ENCODE results near the gene MACROD2. TPM values are rescaled to one million over a fixed set of nuclear protein-coding genes. Genes with fewer than 3 reads are reported as not detected.

MACROD2 gene
- polyA plus RNA-seq, 1 donor from 2014 or later = 23.2 TPM

- Histone ChIP-seq H3K9me3 (ENCODE audit: low read length) (no peaks in the 10 kb centered on the region), H2AFZ (ENCODE audit: low read depth, low read length) (no peak overlapping the region)
Measured at GRCh38 chr20:16018881-16019280, 2023.6 kb downstream of the MACROD2 start.

DNA sequence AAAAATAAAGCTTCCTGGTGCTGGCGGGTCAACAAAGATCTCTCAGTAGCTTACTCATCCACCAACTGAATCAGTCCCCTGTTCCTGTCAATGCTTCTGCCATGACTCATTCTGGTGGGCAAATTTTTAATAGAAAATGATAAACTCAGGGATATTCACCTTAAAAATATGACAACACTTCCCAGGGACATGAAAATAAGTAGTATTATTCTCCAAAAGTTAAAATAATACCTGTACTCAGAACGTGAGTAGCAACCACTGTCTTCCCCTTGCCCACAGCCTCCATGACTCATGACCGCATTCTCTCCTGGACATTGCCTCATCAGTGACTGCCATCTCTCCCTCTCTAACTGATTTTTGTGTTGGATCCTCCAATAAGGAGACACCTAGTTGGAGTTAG lies 2025.7 kb downstream of the MACROD2 start:
- H3K36me3 ChIP-seq (ENCODE audit: insufficient read depth, low read length) = no peaks in the 10 kb centered on the region
- H3K9ac ChIP-seq (ENCODE audit: low read length) = no peak overlapping the region
- TF ChIP-seq MXI1 (conservative IDR thresholded peaks at IDR 0.05; ENCODE audit: poor library complexity, severe bottlenecking) (no peak), RAD21 (conservative IDR thresholded peaks at IDR 0.05) (no peak), SMC3 (conservative IDR thresholded peaks at IDR 0.05; ENCODE audit: poor library complexity) (no peak), EP300 (conservative IDR thresholded peaks at IDR 0.05; ENCODE audit: poor library complexity, severe bottlenecking) (no peak), TAF1 (IDR thresholded peaks at IDR 0.05; ENCODE audit: low read depth) (no peak), POLR2AphosphoS5 (IDR thresholded peaks at IDR 0.05) (no peak), EZH2 (IDR thresholded peaks at IDR 0.05; ENCODE audit: borderline replicate concordance, insufficient read depth, low read length, poor library complexity, severe bottlenecking) (no peak)
- TF ChIP-seq, protein P1, sequence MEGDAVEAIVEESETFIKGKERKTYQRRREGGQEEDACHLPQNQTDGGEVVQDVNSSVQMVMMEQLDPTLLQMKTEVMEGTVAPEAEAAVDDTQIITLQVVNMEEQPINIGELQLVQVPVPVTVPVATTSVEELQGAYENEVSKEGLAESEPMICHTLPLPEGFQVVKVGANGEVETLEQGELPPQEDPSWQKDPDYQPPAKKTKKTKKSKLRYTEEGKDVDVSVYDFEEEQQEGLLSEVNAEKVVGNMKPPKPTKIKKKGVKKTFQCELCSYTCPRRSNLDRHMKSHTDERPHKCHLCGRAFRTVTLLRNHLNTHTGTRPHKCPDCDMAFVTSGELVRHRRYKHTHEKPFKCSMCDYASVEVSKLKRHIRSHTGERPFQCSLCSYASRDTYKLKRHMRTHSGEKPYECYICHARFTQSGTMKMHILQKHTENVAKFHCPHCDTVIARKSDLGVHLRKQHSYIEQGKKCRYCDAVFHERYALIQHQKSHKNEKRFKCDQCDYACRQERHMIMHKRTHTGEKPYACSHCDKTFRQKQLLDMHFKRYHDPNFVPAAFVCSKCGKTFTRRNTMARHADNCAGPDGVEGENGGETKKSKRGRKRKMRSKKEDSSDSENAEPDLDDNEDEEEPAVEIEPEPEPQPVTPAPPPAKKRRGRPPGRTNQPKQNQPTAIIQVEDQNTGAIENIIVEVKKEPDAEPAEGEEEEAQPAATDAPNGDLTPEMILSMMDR (IDR thresholded peaks at IDR 0.05; ENCODE audit: poor library complexity, severe bottlenecking) = no peak
- TF ChIP-seq, protein P2, sequence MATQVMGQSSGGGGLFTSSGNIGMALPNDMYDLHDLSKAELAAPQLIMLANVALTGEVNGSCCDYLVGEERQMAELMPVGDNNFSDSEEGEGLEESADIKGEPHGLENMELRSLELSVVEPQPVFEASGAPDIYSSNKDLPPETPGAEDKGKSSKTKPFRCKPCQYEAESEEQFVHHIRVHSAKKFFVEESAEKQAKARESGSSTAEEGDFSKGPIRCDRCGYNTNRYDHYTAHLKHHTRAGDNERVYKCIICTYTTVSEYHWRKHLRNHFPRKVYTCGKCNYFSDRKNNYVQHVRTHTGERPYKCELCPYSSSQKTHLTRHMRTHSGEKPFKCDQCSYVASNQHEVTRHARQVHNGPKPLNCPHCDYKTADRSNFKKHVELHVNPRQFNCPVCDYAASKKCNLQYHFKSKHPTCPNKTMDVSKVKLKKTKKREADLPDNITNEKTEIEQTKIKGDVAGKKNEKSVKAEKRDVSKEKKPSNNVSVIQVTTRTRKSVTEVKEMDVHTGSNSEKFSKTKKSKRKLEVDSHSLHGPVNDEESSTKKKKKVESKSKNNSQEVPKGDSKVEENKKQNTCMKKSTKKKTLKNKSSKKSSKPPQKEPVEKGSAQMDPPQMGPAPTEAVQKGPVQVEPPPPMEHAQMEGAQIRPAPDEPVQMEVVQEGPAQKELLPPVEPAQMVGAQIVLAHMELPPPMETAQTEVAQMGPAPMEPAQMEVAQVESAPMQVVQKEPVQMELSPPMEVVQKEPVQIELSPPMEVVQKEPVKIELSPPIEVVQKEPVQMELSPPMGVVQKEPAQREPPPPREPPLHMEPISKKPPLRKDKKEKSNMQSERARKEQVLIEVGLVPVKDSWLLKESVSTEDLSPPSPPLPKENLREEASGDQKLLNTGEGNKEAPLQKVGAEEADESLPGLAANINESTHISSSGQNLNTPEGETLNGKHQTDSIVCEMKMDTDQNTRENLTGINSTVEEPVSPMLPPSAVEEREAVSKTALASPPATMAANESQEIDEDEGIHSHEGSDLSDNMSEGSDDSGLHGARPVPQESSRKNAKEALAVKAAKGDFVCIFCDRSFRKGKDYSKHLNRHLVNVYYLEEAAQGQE (IDR thresholded peaks at IDR 0.05; ENCODE audit: borderline replicate concordance) = no peak
- H3K9me2 ChIP-seq (ENCODE audit: insufficient read depth, low read length) = no peaks in the 10 kb centered on the region
- no peaks in the 10 kb centered on the region for H4K20me1 ChIP-seq (ENCODE audit: insufficient read depth)
- H3K4me3 ChIP-seq (ENCODE audit: low read length) = no peak overlapping the region
- H3K9me3 ChIP-seq (ENCODE audit: low read length) = no peaks in the 10 kb centered on the region
- H3K79me2 ChIP-seq (replicated peaks; ENCODE audit: insufficient read depth, low read length) = no peaks in the 10 kb centered on the region
- no peak overlapping the region for H3K27ac ChIP-seq (ENCODE audit: low read length)
- no peak overlapping the region for H3K4me2 ChIP-seq (ENCODE audit: low read length)
- H3K27me3 ChIP-seq (ENCODE audit: insufficient read depth, low read depth, low read length) = no peaks in the 10 kb centered on the region
- H2AFZ ChIP-seq (ENCODE audit: low read depth, low read length) = no peak overlapping the region
- no peaks in the 10 kb centered on the region for H3F3A ChIP-seq (ENCODE audit: insufficient read depth, low read length, poor library complexity, severe bottlenecking)

More at GRCh38 chr20:16018881-16019280, 2023.6 kb downstream of the MACROD2 start:
- Histone ChIP-seq H3K4me3 (ENCODE audit: low read length) (no peak overlapping the region), H3K4me2 (ENCODE audit: low read length) (no peak overlapping the region), H4K20me1 (ENCODE audit: insufficient read depth) (no peaks in the 10 kb centered on the region), H3F3A (ENCODE audit: insufficient read depth, low read length, poor library complexity, severe bottlenecking) (no peaks in the 10 kb centered on the region), H3K9ac (ENCODE audit: low read length) (no peak overlapping the region), H3K27me3 (ENCODE audit: insufficient read depth, low read depth, low read length) (no peaks in the 10 kb centered on the region), H3K36me3 (ENCODE audit: insufficient read depth, low read length) (no peaks in the 10 kb centered on the region), H3K79me2 (replicated peaks; ENCODE audit: insufficient read depth, low read length) (no peaks in the 10 kb centered on the region), H3K9me2 (ENCODE audit: insufficient read depth, low read length) (no peaks in the 10 kb centered on the region), H3K27ac (ENCODE audit: low read length) (no peak overlapping the region)
- TF ChIP-seq SMC3 (conservative IDR thresholded peaks at IDR 0.05; ENCODE audit: poor library complexity) (no peak), TAF1 (IDR thresholded peaks at IDR 0.05; ENCODE audit: low read depth) (no peak), EZH2 (IDR thresholded peaks at IDR 0.05; ENCODE audit: borderline replicate concordance, insufficient read depth, low read length, poor library complexity, severe bottlenecking) (no peak), RAD21 (conservative IDR thresholded peaks at IDR 0.05) (no peak), POLR2AphosphoS5 (IDR thresholded peaks at IDR 0.05) (no peak), EP300 (conservative IDR thresholded peaks at IDR 0.05; ENCODE audit: poor library complexity, severe bottlenecking) (no peak), MXI1 (conservative IDR thresholded peaks at IDR 0.05; ENCODE audit: poor library complexity, severe bottlenecking) (no peak)
- TF ChIP-seq, protein P2 (IDR thresholded peaks at IDR 0.05; ENCODE audit: borderline replicate concordance) = no peak
- TF ChIP-seq, protein P1 (IDR thresholded peaks at IDR 0.05; ENCODE audit: poor library complexity, severe bottlenecking) = no peak
